ENCODE measurements around the gene SPATA20.

Gene SPATA20

GRCh38 chr17:50578173-50578572, 31.2 kb downstream of the SPATA20 start:
- Histone ChIP-seq H4K20me1 (ENCODE audit: insufficient read depth) (no peaks in the 10 kb centered on the region), H3K4me2 (no peak overlapping the region), H3K27ac (no peak overlapping the region), H3K27me3 (ENCODE audit: insufficient read depth, low read depth) (peaks cover 73% of the 10 kb centered on the region), H3K36me3 (ENCODE audit: insufficient read depth) (no peaks in the 10 kb centered on the region), H2AFZ (ENCODE audit: low read depth) (no peak overlapping the region), H3K79me2 (ENCODE audit: insufficient read depth, low read depth) (no peaks in the 10 kb centered on the region), H3K4me1 (ENCODE audit: low read depth, poor library complexity, severe bottlenecking) (no peaks in the 10 kb centered on the region), H3K9ac (no peak overlapping the region), H3K4me3 (IDR thresholded peaks at IDR 0.05; ENCODE audit: insufficient read depth, low read depth, low read length) (no peak overlapping the region)
- TF ChIP-seq, protein P1, sequence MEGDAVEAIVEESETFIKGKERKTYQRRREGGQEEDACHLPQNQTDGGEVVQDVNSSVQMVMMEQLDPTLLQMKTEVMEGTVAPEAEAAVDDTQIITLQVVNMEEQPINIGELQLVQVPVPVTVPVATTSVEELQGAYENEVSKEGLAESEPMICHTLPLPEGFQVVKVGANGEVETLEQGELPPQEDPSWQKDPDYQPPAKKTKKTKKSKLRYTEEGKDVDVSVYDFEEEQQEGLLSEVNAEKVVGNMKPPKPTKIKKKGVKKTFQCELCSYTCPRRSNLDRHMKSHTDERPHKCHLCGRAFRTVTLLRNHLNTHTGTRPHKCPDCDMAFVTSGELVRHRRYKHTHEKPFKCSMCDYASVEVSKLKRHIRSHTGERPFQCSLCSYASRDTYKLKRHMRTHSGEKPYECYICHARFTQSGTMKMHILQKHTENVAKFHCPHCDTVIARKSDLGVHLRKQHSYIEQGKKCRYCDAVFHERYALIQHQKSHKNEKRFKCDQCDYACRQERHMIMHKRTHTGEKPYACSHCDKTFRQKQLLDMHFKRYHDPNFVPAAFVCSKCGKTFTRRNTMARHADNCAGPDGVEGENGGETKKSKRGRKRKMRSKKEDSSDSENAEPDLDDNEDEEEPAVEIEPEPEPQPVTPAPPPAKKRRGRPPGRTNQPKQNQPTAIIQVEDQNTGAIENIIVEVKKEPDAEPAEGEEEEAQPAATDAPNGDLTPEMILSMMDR (conservative IDR thresholded peaks at IDR 0.05; ENCODE audit: low read depth, low read length), result no peak

GRCh38 chr17:50579399-50579798, 32.4 kb downstream of the SPATA20 start:
- H3K9ac ChIP-seq, result no peak overlapping the region
- no peaks in the 10 kb centered on the region for H3K4me1 ChIP-seq (ENCODE audit: low read depth, poor library complexity, severe bottlenecking)

GRCh38 chr17:50580646-50581045, 33.7 kb downstream of the SPATA20 start:
- Histone ChIP-seq H3K27ac (no peak overlapping the region), H3K9ac (no peak overlapping the region), H2AFZ (ENCODE audit: low read depth) (no peak overlapping the region), H3K4me2 (no peak overlapping the region), H3K36me3 (ENCODE audit: insufficient read depth) (no peaks in the 10 kb centered on the region), H3K79me2 (ENCODE audit: insufficient read depth, low read depth) (no peaks in the 10 kb centered on the region), H4K20me1 (ENCODE audit: insufficient read depth) (no peaks in the 10 kb centered on the region), H3K4me1 (ENCODE audit: low read depth, poor library complexity, severe bottlenecking) (no peaks in the 10 kb centered on the region), H3K27me3 (ENCODE audit: insufficient read depth, low read depth) (peaks cover 96% of the 10 kb centered on the region), H3K4me3 (IDR thresholded peaks at IDR 0.05; ENCODE audit: insufficient read depth, low read depth, low read length) (no peak overlapping the region)
- TF ChIP-seq, protein P1 (conservative IDR thresholded peaks at IDR 0.05; ENCODE audit: low read depth, low read length), result no peak

More at GRCh38 chr17:50579399-50579798, 32.4 kb downstream of the SPATA20 start:
- Histone ChIP-seq H2AFZ (ENCODE audit: low read depth) (no peak overlapping the region), H3K36me3 (ENCODE audit: insufficient read depth) (no peaks in the 10 kb centered on the region), H4K20me1 (ENCODE audit: insufficient read depth) (no peaks in the 10 kb centered on the region), H3K4me3 (IDR thresholded peaks at IDR 0.05; ENCODE audit: insufficient read depth, low read depth, low read length) (no peak overlapping the region), H3K27me3 (ENCODE audit: insufficient read depth, low read depth) (peaks cover 84% of the 10 kb centered on the region), H3K27ac (no peak overlapping the region), H3K79me2 (ENCODE audit: insufficient read depth, low read depth) (no peaks in the 10 kb centered on the region), H3K4me2 (no peak overlapping the region)
- TF ChIP-seq, protein P1 (conservative IDR thresholded peaks at IDR 0.05; ENCODE audit: low read depth, low read length), result no peak

GRCh38 chr17:50581316-50581715, 34.3 kb downstream of the SPATA20 start:
- no peaks in the 10 kb centered on the region for H3K36me3 ChIP-seq (ENCODE audit: insufficient read depth)
- TF ChIP-seq, protein P1 (conservative IDR thresholded peaks at IDR 0.05; ENCODE audit: low read depth, low read length), result no peak
- H2AFZ ChIP-seq (ENCODE audit: low read depth), result no peak overlapping the region
- H4K20me1 ChIP-seq (ENCODE audit: insufficient read depth), result no peaks in the 10 kb centered on the region
- no peaks in the 10 kb centered on the region for H3K4me1 ChIP-seq (ENCODE audit: low read depth, poor library complexity, severe bottlenecking)
- no peak overlapping the region for H3K9ac ChIP-seq
- H3K4me3 ChIP-seq (IDR thresholded peaks at IDR 0.05; ENCODE audit: insufficient read depth, low read depth, low read length), result no peak overlapping the region
- peaks cover 94% of the 10 kb centered on the region for H3K27me3 ChIP-seq (ENCODE audit: insufficient read depth, low read depth)
- H3K27ac ChIP-seq, result no peak overlapping the region
- H3K4me2 ChIP-seq, result no peak overlapping the region
- no peaks in the 10 kb centered on the region for H3K79me2 ChIP-seq (ENCODE audit: insufficient read depth, low read depth)
